Measurements from ENCODE around the gene KCNJ14.
"Not testable (repeated sequence)": the region's sequence is repeated elsewhere in the genome, so short reads cannot be mapped to it uniquely, and the experiment has no call there.

KCNJ14 gene

GRCh38 chr19:48481846-48482639 lies 26.7 kb downstream of the KCNJ14 start:
- H3K4me1 Mint-ChIP-seq = peaks cover 27% of the 10 kb centered on the region
- H3K27ac Mint-ChIP-seq = peak overlapping the region; percentile 90
- H3K36me3 Mint-ChIP-seq = peaks cover 13% of the 10 kb centered on the region
- no peaks in the 10 kb centered on the region for H3K27me3 Mint-ChIP-seq
- CTCF ChIA-PET = no interaction called here
- no peak overlapping the region for H3K4me3 Mint-ChIP-seq
- no peaks in the 10 kb centered on the region for H3K9me3 Mint-ChIP-seq
- no peak for DNase-seq

- Mint-ChIP-seq H3K27me3 (peaks cover 4% of the 10 kb centered on the region), H3K36me3 (peaks cover 13% of the 10 kb centered on the region), H3K4me3 (no peak overlapping the region), H3K27ac (no peak overlapping the region), H3K9me3 (no peaks in the 10 kb centered on the region), H3K4me1 (peaks cover 27% of the 10 kb centered on the region)
- CTCF ChIA-PET = no interaction called here
- DNase-seq = no peak
Observed at GRCh38 chr19:48483301-48483700, 27.9 kb downstream of the KCNJ14 start.

- CTCF ChIA-PET = no interaction called here
- peaks cover 7% of the 10 kb centered on the region for H3K36me3 Mint-ChIP-seq
- H3K27ac Mint-ChIP-seq = no peak overlapping the region
- H3K9me3 Mint-ChIP-seq = no peaks in the 10 kb centered on the region
- no peak overlapping the region for H3K4me3 Mint-ChIP-seq
- no peak for DNase-seq
- H3K27me3 Mint-ChIP-seq = peaks cover 9% of the 10 kb centered on the region
- H3K4me1 Mint-ChIP-seq = peaks cover 25% of the 10 kb centered on the region
Observed at GRCh38 chr19:48484247-48484893, 29.0 kb downstream of the KCNJ14 start.

GRCh38 chr19:48484931-48485612 lies 29.7 kb downstream of the KCNJ14 start:
- H3K27ac Mint-ChIP-seq = no peak overlapping the region
- peaks cover under 1% of the 10 kb centered on the region for H3K36me3 Mint-ChIP-seq
- no peak overlapping the region for H3K4me3 Mint-ChIP-seq
- CTCF ChIA-PET = no interaction called here
- peaks cover 16% of the 10 kb centered on the region for H3K27me3 Mint-ChIP-seq
- H3K9me3 Mint-ChIP-seq = no peaks in the 10 kb centered on the region
- no peak for DNase-seq
- peaks cover 25% of the 10 kb centered on the region for H3K4me1 Mint-ChIP-seq

GRCh38 chr19:48486706-48487105 lies 31.3 kb downstream of the KCNJ14 start:
- DNase-seq, H3K27ac Mint-ChIP-seq, H3K36me3 Mint-ChIP-seq, H3K9me3 Mint-ChIP-seq, H3K4me3 Mint-ChIP-seq: not testable (repeated sequence)
- CTCF ChIA-PET = interaction anchor here (1.5 to 5.1 kb wide), 2 partner anchors 100 to 122 kb away, joined by 3 to 78 read pairs; no protein-coding TSS in a partner anchor
- Mint-ChIP-seq H3K4me1 (peaks cover 23% of the 10 kb centered on the region), H3K27me3 (peaks cover 32% of the 10 kb centered on the region)

DNA sequence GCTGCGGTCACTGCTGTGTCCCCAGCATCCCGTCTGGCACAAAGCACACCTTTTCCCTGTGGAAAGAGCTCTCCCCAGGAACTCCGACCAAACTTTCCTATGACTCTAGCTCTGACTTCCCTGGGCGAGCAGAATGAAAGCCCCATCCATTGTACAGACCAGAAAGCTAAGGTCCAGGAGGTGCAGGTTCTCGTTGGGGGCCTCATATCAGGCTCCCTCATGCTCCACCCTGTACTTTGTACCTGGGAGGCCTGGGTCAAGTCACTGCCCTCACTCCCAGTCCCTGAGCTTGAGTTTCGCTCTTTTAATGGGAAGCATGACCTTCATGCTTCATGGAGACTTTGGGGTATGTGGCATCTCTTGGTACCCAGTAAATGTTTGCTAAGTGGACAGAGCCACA lies 32.2 kb downstream of the KCNJ14 start:
- DNase-seq = no peak
- Mint-ChIP-seq H3K27ac (no peak overlapping the region), H3K27me3 (peaks cover 40% of the 10 kb centered on the region), H3K9me3 (no peaks in the 10 kb centered on the region), H3K36me3 (no peaks in the 10 kb centered on the region), H3K4me3 (no peak overlapping the region), H3K4me1 (peaks cover 26% of the 10 kb centered on the region)
- CTCF ChIA-PET = interaction anchor here (0.6 to 5.1 kb wide), 4 partner anchors 99 to 345 kb away, joined by 3 to 78 read pairs (median 3); no protein-coding TSS in a partner anchor

- H3K27ac Mint-ChIP-seq = no peak overlapping the region
- H3K27me3 Mint-ChIP-seq = peaks cover 44% of the 10 kb centered on the region
- no peaks in the 10 kb centered on the region for H3K36me3 Mint-ChIP-seq
- DNase-seq = no peak
- H3K9me3 Mint-ChIP-seq = no peaks in the 10 kb centered on the region
- CTCF ChIA-PET = interaction anchor here (0.6 to 5.1 kb wide), 4 partner anchors 99 to 346 kb away, joined by 3 to 78 read pairs (median 15); no protein-coding TSS in a partner anchor
- no peak overlapping the region for H3K4me3 Mint-ChIP-seq
- H3K4me1 Mint-ChIP-seq = peaks cover 30% of the 10 kb centered on the region
Observed at GRCh38 chr19:48487948-48488347, 32.6 kb downstream of the KCNJ14 start.

- peaks cover 32% of the 10 kb centered on the region for H3K4me1 Mint-ChIP-seq
- H3K36me3 Mint-ChIP-seq, H3K27ac Mint-ChIP-seq, DNase-seq, H3K4me3 Mint-ChIP-seq, H3K9me3 Mint-ChIP-seq: not testable (repeated sequence)
- H3K27me3 Mint-ChIP-seq = peaks cover 50% of the 10 kb centered on the region
- CTCF ChIA-PET = interaction anchor here (2.3 to 5.1 kb wide), 4 partner anchors 8 to 174 kb away, joined by 11 to 78 read pairs (median 18); no protein-coding TSS in a partner anchor
Observed at GRCh38 chr19:48488478-48488877, 33.1 kb downstream of the KCNJ14 start.

DNA sequence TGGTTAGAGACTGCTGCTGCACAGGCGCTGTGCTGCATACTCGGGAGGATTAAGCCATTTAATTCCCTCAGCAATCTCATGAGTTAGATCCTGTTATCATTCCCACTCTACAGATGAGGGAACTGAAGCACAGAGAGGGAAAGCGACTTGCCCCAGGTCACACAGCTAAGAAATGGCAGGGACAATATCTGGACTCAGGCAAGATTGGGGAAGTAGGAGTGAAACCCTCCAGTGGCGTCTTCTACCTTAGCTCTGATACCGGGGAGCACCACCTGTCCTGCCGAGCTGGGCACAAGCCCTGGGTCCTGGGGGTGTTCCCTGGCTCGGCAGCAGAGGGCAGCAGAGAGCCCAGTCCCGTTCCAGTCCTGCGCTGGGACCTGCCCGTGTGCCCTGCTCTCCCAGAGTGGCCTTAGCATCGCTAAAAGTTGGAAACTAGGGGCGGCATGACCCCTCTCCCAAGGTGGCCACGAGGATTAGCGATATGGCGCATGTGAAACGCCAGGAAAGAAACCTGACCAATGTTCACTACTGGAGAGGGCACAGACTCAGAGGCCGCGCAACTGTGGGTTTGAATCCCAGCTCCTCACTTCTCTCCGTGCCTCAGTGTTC lies 34.3 kb downstream of the KCNJ14 start:
- H3K27ac Mint-ChIP-seq = no peak overlapping the region

DNA sequence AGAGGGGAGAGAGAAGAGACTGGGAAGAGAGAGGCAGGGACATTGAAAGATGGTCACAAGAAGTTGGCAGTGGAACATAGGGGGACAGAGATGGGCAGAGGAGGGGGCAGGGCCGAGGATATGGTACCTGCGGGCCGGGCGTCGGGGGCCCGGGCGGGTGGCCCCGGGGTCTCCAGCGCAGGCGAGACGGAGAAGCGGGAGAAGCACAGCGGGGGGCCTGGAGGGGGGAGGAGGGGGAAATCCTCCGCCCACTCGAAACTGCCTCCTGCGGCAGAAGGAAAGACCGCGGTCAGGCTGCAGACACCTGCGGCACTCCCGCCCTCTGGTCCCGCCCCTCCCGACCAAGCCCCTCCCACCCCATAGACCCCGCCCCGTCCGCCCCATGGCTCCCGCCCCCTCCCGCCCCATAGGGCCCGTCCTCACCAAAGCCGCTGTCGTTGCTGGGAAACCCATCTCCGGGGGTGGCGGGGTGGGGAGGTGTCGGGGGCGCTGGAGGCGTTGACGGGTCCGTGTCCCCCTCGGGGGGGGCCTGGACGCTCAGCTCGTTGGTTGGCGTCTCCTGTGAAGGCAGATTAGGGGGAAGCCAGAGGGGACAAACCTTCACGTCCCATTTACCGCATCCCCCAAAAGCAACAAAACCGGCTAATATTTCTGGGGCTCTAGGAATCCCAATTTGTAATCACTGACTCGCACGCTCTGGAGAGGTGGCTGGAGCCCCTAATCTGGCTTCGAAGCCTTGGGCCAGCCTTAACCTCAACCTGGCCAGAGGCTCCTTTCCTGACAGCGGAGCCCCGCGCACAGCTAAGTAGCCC lies 35.8 kb downstream of the KCNJ14 start:
- Mint-ChIP-seq H3K27ac (no peak overlapping the region), H3K9me3 (no peaks in the 10 kb centered on the region), H3K36me3 (peaks cover 1% of the 10 kb centered on the region), H3K4me1 (peaks cover 46% of the 10 kb centered on the region), H3K4me3 (peak overlapping the region; percentile 2), H3K27me3 (peaks cover 76% of the 10 kb centered on the region)
- CTCF ChIA-PET = interaction anchor here (1.2 to 5.1 kb wide), 4 partner anchors 11 to 177 kb away, joined by 5 to 78 read pairs (median 14); no protein-coding TSS in a partner anchor
- peak; percentile 72 for DNase-seq

More for the DNA sequence above, 34.3 kb downstream of the KCNJ14 start:
- Mint-ChIP-seq H3K27me3 (peaks cover 61% of the 10 kb centered on the region), H3K36me3 (peaks cover 1% of the 10 kb centered on the region), H3K4me1 (peaks cover 38% of the 10 kb centered on the region), H3K9me3 (no peaks in the 10 kb centered on the region), H3K4me3 (no peak overlapping the region)
- peak; percentile 86 for DNase-seq
- CTCF ChIA-PET = interaction anchor here (0.8 to 5.1 kb wide), 12 partner anchors 10 to 175 kb away, joined by 3 to 78 read pairs (median 6); no protein-coding TSS in a partner anchor

DNA sequence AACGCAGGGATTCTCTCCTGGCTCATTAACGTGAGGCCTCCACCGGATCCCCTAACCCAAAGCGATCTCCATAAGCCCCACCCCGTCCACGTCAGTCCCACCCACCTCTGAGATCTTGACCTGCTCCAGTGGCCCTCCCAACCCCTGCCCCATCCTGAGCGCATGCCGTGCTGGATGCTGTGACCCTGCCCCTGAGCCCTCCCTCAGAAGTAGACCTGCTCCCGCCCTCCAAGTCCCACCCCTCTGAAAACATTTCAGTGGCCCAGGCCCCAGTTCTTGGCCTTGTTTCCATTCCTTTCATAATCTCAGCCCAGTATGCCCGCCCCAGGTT lies 36.4 kb downstream of the KCNJ14 start:
- peaks cover 1% of the 10 kb centered on the region for H3K36me3 Mint-ChIP-seq
- H3K27me3 Mint-ChIP-seq = peaks cover 81% of the 10 kb centered on the region
- no peak overlapping the region for H3K4me3 Mint-ChIP-seq
- CTCF ChIA-PET = interaction anchor here (5.1 kb wide), 1 partner anchor 95 kb away, joined by 78 read pairs; no protein-coding TSS in a partner anchor
- DNase-seq = no peak
- no peaks in the 10 kb centered on the region for H3K9me3 Mint-ChIP-seq
- H3K27ac Mint-ChIP-seq = no peak overlapping the region
- H3K4me1 Mint-ChIP-seq = peaks cover 46% of the 10 kb centered on the region

DNA sequence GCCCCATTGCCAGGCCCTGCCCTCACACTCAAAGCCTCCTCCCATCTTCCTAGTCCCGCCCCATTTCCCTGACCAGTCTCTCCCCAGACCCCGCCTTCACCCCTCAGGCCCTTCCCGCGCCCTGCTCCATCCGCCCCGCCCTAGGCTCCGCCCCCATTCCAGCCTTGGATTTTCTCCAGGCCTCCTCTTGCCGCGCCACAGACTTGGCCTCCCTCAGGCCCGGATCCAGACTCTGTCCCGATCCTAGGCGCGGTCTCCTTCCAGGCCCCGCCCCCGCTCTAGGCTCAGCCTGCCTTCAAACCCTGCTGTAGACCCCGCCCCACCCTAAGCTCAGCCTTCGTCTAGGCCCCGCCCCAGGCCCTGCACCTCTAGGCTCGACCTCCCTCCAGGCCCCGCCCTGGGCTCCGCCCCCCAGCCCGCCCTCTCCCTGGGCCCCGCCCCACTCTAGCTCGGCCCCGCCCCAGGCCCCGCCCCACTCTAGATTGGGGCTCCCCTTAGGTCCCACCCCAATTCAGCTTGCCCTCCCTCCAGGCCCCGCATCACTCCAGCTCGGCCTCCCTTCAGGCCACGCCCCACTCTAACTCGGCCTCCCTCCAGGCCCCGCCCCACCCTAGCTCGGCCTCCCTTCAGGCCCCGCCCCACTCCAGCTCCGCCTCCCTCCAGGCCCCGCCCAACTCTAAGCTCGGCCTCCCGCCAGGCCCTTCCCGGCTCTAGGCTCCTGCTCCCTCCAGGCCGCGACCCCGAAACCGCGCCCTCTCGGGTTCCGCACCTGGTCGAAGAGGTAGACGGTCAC lies 37.7 kb downstream of the KCNJ14 start:
- Mint-ChIP-seq H3K4me3 (peak overlapping the region; percentile 65), H3K36me3 (peaks cover 1% of the 10 kb centered on the region), H3K9me3 (no peaks in the 10 kb centered on the region), H3K27ac (no peak overlapping the region), H3K4me1 (peaks cover 50% of the 10 kb centered on the region), H3K27me3 (peaks cover 92% of the 10 kb centered on the region)
- peak; percentile 88 for DNase-seq
- CTCF ChIA-PET = interaction anchor here (0.7 to 2.0 kb wide), 3 partner anchors 13 to 91 kb away, joined by 4 to 9 read pairs (median 7); no protein-coding TSS in a partner anchor
